GM18907 (cell line): Measurements from ENCODE around the gene RPS6KA2.

Experiments used
- ATAC-seq: cut with Tn5 transposase; IDR thresholded peaks from one replicate; pipeline ENCODE4 v1.9.1; 2021; ENCODE audit warnings: mild to moderate bottlenecking, moderate library complexity; ENCODE audit not compliant: unreplicated experiment

The RPS6KA2 gene

GRCh38 chr6:166656230-166657151, 29.4 kb upstream of the RPS6KA2 start:
- no peak for ATAC-seq

DNA sequence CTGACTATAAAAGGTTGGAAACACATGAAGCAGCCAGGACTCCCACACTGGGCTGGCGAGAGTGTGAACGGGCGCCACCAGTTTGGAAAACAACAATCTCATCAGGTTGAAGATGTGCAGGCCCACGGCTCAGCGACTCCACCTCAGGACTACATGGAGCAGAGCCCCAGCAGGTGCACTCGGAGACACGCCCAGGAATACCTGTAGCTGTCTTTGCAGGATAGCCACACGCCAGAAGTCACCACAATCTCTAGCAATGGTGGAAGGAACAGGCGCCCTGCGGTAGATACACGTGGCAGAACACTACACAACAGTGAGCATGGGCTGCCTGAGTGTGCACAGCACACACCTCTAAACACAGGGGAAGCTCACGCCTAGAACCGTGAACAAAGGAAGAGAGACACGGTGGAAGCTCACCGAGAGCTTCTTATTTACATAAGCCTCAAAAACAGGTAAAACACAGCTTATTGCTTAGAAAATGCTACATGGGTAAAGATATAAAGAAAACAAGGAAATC, 28.7 kb upstream of the RPS6KA2 start:
- no peak for ATAC-seq

DNA sequence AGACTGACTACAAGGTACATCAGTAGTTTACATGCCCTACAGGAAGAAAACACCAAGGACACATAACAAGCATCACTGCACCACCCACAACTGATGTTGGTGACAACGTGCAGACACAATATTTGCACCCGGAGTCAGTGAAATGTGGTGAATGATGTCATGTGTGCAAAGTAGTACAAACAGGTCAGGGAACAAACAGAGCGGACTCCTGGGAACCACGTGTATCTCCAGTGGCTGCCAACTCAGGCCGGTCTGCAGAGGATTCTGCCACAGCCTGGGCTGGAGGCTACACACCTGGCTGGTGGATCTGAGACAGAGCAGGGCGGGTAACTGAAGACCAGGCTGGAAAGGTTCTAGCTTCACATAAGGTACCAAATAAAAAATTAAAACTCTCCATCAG, 28.2 kb upstream of the RPS6KA2 start:
- no peak for ATAC-seq

- no peak for ATAC-seq
Observed at GRCh38 chr6:166654573-166654972, 27.5 kb upstream of the RPS6KA2 start.

GRCh38 chr6:166653639-166653941, 26.5 kb upstream of the RPS6KA2 start:
- ATAC-seq: no peak

GRCh38 chr6:166650824-166651807, 24.1 kb upstream of the RPS6KA2 start:
- ATAC-seq: no peak

DNA sequence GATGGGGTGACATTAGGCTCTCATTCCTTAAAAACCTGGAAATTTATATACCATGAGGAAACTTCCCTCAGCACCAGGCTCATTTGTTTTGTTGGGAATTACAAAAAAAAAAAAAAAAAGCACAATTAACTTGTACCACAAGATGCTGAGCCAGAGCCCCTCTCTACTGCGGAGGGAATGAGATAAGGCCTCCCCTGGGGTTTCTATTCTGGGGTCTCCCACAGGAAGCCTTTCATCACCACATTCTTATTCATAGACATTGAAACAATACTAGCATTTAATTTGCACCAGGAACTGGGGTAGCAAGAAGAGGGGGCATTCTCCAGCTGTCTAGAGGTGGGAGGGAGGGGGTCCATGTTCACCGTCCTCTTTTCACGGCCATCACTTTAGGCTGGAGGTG, 23.0 kb upstream of the RPS6KA2 start:
- ATAC-seq: no peak

GRCh38 chr6:166648846-166649245, 21.8 kb upstream of the RPS6KA2 start:
- ATAC-seq: no peak

DNA sequence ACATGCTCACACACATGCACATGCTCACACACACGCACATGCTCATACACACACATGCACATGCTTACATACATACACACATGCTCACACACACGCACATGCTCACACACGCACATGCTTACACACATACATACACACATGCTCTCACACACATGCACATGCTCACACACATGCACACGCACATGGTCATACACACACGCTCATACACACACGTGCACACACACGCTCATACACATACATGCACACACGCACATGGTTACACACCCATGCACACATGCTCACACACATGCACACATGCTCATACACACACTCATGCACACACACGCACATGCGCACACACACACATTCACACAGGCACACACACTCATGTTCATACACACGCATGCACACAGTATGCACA, 20.8 kb upstream of the RPS6KA2 start:
- ATAC-seq: no peak

GRCh38 chr6:166646716-166647115, 19.7 kb upstream of the RPS6KA2 start:
- ATAC-seq: no peak

DNA sequence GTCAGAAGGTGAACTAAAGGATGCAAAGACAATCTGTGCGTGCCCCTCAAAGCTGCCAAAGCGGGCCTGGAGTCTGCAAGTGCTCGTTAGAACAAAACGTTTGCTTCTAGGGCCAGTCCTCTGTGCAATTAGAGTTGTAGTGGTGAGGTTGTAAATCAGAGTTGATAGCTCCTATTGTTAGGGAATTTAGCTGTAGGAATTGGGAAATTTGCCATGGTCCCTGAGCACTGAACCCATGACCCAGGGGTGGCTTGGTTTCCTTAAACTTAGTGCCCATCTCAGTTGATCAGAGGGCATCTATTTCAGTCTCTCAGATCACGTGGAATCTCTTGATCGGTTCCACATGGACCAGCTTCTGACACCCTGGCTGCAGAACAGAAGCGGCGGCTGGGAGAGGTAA, 18.8 kb upstream of the RPS6KA2 start:
- ATAC-seq: no peak

DNA sequence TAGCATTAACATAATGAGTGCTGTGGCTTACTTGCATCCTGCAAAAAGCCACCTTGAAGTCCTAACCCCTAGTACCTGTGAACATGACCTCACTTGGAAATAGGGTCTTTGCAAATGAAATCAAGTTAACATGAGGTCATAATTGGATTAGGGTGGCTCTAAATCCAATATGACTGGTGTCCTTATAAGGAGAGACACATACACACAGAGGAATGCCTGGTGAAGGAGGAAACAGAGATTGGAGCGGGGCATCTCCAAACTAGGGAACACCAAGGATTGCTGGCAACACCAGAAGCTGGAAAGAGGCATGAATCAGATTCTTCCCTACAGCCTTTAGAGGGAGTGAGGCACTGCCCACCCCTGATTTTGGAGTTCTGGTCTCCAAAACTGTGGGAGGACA, 17.6 kb upstream of the RPS6KA2 start:
- ATAC-seq: no peak

DNA sequence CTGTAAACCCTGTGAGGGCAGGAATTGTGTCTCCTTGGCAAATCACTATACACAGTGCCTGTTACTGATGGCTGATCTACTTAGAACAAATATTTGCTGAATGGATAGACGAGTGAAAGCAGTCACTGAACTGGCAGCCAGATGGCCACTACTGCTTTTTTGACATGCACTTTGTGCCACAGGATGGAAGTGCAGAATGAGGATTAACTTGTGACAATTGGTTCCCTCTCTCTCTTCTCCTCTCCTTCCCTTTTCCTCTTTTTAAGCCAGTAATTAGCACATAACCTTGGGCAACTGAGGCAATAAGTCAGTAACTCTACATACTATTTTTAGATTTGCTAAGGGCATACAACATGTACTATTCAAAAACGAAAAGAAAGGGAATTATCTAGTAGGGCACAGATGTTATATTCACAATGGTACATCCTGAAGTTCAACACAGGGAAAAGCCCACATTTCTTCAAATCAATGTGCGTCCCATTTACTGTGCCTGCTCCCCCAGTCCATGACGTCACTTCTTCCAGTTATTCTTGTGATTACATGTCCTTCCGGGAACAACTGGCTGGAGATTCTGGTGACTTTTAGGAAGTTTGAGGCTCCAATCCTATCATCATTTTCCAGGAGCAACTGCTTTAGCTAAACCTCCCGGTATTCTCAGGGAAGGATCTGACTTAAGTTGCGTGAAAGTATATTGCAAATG, 17.0 kb upstream of the RPS6KA2 start:
- ATAC-seq: no peak

DNA sequence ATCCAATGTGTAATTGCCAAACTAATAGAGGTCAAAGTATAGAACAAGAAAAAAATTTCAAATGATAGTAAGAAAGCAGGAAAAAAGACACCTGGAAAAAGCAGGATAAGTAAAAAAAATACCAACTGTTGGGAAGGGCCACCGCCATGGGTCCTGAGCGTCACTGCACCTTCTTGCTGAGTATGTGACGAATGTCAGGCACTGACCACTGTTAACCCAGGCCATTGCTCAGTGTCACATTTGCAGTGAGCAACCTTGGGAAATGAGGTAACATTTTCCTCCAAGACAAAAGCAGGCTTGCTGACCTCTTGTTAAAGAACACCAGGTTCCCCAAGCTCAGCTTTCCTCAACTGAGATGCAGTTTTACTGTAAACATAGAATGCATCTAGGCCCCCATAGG, 15.6 kb upstream of the RPS6KA2 start:
- no peak for ATAC-seq

DNA sequence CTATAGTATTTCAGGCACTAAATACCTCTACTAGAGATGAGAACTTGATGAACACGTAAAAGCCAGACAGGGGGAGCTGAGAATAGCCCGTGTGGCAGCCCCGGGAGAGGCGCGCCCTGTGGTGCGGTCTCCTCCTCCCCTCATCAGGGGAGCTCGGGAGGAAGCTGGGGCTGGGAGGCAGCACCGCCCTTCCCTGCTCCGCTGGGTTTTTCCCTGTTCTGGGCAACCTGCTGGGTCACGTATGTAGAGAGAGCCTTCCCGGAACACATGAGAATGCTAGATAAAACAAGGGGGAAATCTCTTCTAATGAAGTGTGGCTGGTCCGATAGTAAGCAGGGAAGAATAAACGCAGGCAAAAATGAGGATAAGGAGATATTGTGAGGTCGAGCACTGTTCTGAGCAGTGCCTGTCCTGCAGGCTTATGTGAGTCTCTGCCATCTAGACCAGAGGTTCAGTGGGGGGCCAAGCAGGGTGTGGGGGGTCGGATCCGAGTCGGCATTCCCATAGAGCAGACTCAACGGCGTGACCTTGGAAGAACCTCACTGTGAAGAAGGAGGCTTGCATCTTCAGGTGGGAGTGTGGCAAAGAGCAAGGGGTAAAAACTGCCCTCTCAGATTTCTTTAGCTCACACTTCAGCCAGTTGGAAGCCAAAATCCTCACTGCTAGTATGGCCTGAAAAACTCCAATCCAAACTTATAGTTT, 13.4 kb upstream of the RPS6KA2 start:
- no peak for ATAC-seq

DNA sequence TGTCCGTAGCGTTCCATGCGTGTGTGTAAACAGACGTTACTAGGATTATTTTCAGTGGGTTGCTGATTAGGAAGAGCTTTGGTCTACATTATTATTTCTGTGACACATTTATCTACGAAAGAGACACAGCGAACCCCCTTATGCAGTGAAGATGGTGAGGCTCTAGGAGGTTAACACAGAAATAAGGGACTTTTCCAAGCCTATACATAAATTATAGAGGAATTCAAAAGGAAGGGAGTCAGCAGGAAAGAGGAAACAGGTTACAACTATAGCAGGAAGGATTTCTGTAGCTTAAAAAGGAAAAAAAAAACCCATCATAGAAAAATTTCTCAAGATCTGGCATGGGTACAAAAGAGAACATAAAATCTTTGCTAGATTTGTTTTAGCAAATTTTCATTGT, 12.9 kb upstream of the RPS6KA2 start:
- ATAC-seq: no peak

DNA sequence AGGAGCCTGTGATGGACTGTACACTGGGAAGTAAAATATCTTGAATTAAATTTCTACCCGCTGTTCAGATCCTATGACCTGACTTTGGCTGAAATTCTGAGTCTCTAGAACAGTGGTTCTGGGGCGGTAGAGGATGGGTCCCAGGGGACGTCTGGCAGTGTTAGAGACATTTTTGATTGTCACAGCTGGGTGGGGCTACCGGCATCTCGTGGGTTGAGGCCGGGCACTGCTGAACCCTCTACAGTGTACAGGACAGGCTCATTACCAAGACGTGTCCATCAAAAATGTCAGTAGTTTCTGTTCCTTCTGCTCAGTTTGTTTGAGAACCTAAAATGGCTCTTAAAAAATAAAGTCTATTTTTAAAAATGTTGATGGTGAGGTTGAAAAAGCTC, 11.5 kb upstream of the RPS6KA2 start:
- ATAC-seq: no peak

GRCh38 chr6:166637812-166638572, 10.9 kb upstream of the RPS6KA2 start:
- ATAC-seq: no peak

DNA sequence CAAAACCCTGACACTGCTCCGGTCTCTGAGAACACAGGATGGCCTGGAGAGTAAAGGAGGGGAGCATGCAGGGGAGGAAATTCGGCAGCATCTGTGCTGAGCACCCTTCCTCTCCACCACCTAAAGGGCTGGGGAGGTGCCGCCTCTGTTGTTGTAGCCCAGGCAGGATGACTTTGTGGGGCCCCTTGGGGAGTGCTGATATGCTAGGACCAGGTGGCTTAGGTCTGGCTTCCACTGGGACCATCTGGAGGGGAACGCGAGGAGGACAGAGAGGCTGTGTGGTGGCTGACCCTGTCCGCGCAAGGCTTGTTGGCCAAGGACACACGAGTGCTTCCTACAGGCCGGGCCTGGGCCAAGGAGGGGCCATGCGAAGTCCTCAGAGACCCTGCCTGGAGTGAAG, 9.9 kb upstream of the RPS6KA2 start:
- ATAC-seq: no peak
